ENCODE measurements around the gene DNAI7. TPM values are rescaled to one million over a fixed set of nuclear protein-coding genes. Genes with fewer than 3 reads are reported as not detected.
A peak's percentile ranks its signal among the peaks of the same experiment; 100 is the strongest.

DNAI7 gene
- total and polyA plus RNA-seq, 2 of the 8 experiments (the other 6 are each of a cell fraction or from before 2014, with no cell fraction given), result 0.12 to 0.28 TPM

DNA sequence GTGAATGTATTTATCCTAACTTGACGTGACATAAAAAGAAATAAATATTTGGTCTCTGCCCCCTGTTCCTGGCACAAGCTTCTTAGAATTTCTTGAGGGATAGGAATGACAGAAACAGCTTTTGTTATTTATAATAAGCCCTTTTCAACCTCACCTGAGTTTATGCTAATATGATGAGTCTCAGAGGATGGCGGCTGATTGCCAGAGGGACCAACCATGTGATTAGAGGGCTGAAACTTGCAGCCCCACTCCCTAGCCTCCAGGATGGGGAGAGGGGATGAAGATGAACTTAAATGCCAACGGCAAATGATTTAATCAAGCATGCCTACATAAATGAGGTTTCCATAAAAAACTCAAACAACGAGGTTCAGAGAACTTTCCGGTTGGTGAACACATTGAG, 42.9 kb downstream of the DNAI7 start:
- no peak overlapping the region for H3K14ac ChIP-seq (ENCODE audit: insufficient read length)
- peaks cover 0 to 9% (median 0%) of the 10 kb centered on the region in 4 experiments; a peak in 3 of 7 replicates for H3K4me1 ChIP-seq (replicated peaks in 1 of 4; ENCODE audit: control insufficient read depth in 3 of 4, insufficient read depth in 4 of 4, low read length in 3 of 4)
- H3K27ac ChIP-seq (ENCODE audit: low read depth, low read length), result no peak overlapping the region
- no peaks in the 10 kb centered on the region for H3K23me2 ChIP-seq (ENCODE audit: low read depth, low read length)
- H4K5ac ChIP-seq (ENCODE audit: insufficient read length, low read depth, low read length), result no peak overlapping the region
- no peak overlapping the region for H2BK20ac ChIP-seq (ENCODE audit: low read length)
- FAIRE-seq (no peak), DNase-seq (ENCODE audit: low read depth in 1 of 2, low spot score in 2 of 2) (no peak)
- no peak overlapping the region for H2AFZ ChIP-seq (ENCODE audit: low read length)
- H4K8ac ChIP-seq (ENCODE audit: extremely low read depth, insufficient read depth, low read length), result no peak overlapping the region
- no peak overlapping the region for H3K4ac ChIP-seq (replicated peaks; ENCODE audit: insufficient read length, low read depth, low read length)
- H3K4me2 ChIP-seq (ENCODE audit: insufficient read depth in 1 of 2, low read depth in 2 of 2, low read length in 2 of 2), result no peak overlapping the region
- H3K18ac ChIP-seq (ENCODE audit: extremely low read depth, low read length), result no peak overlapping the region; the same call in 1 of the 2 replicates
- no peaks in the 10 kb centered on the region for H3K9me3 ChIP-seq (ENCODE audit: insufficient read depth in 2 of 2, low read depth in 1 of 2, low read length in 1 of 2)
- H3K27me3 ChIP-seq (replicated peaks in 1 of 4; ENCODE audit: control insufficient read depth in 3 of 4, extremely low read depth in 1 of 4, insufficient read depth in 3 of 4, low read length in 3 of 4), result no peaks in the 10 kb centered on the region
- no peak overlapping the region for H3K9ac ChIP-seq (replicated peaks in 1 of 4; ENCODE audit: extremely low read depth in 1 of 4, low read depth in 3 of 4, low read length in 3 of 4)
- H2BK120ac ChIP-seq (replicated peaks; ENCODE audit: low read depth, low read length), result peak overlapping the region; percentile 75
- H2BK12ac ChIP-seq (ENCODE audit: low read depth, low read length), result no peak overlapping the region
- no peak overlapping the region for H2BK5ac ChIP-seq (ENCODE audit: low read depth, low read length)
- no peak overlapping the region for H3K56ac ChIP-seq (replicated peaks; ENCODE audit: insufficient read length, low read depth, low read length)
- no peaks in the 10 kb centered on the region for H4K20me1 ChIP-seq (replicated peaks in 1 of 2; ENCODE audit: control insufficient read depth in 1 of 2, insufficient read depth in 2 of 2, low read length in 2 of 2)
- no peak overlapping the region for H3K4me3 ChIP-seq (ENCODE audit: extremely low read depth in 1 of 4, insufficient read depth in 2 of 4, low read depth in 3 of 4, low read length in 4 of 4)
- WGBS, 2 experiments (ENCODE audit: extremely low coverage in 1 of 2, insufficient coverage in 1 of 2, insufficient read length in 1 of 2, insufficient replicate concordance in 2 of 2, low coverage in 1 of 2, low lambda C conversion rate in 2 of 2, missing lambda C conversion rate in 1 of 2), result 55% methylated on average over 5 of the region's 5 CpGs; no CpG with 5 or more reads in 1 of the 2 experiments
- no peak overlapping the region for H3K23ac ChIP-seq (ENCODE audit: insufficient read length)
- no peaks in the 10 kb centered on the region for H3K79me1 ChIP-seq (ENCODE audit: low read depth, low read length)
- no peak overlapping the region for H2BK15ac ChIP-seq (ENCODE audit: low read length)
- no peaks in the 10 kb centered on the region for H3K79me2 ChIP-seq (ENCODE audit: control insufficient read depth in 1 of 2, insufficient read depth in 2 of 2, low read length in 2 of 2)
- TF ChIP-seq SIRT6 (IDR thresholded peaks at IDR 0.05; ENCODE audit: low read length), result no peak
- no peak for TF ChIP-seq HDAC2 (IDR thresholded peaks at IDR 0.05; ENCODE audit: borderline replicate concordance in 1 of 2, low read depth in 2 of 2, low read length in 2 of 2)
- TF ChIP-seq GABPA (IDR thresholded peaks at IDR 0.05; ENCODE audit: borderline replicate concordance, insufficient read depth, low read length), result no peak
- no peak for TF ChIP-seq TAF1 (IDR thresholded peaks at IDR 0.05; ENCODE audit: low read depth, low read length)
- no peak for TF ChIP-seq CREB1 (IDR thresholded peaks at IDR 0.05)
- H4K91ac ChIP-seq (replicated peaks; ENCODE audit: insufficient read length, low read length), result no peak overlapping the region
- no peaks in the 10 kb centered on the region for H3K36me3 ChIP-seq (ENCODE audit: control insufficient read depth in 2 of 4, insufficient read depth in 4 of 4, low read length in 3 of 4)
- H2AK5ac ChIP-seq (ENCODE audit: low read depth, low read length), result no peak overlapping the region
- POLR2A ChIA-PET (ENCODE audit: partially characterized antibody), result interaction anchor here (0.5 to 0.9 kb wide), 2 partner anchors 9 to 708 kb away, joined by 3 read pairs; no protein-coding TSS in a partner anchor
- CTCF ChIA-PET (ENCODE audit: partially characterized antibody), result interaction anchor here (0.9 to 4.0 kb wide), 8 partner anchors 6 to 365 kb away, joined by 3 to 24 read pairs (median 5); partner anchors contain the start of genes DNAI7 and ETFRF1
